HUES64 (cell line): Measurements from ENCODE around the gene SLC9A9.

Experiments
- H3K27ac ChIP-seq: 2 replicates; pipeline ENCODE4 v1.7.0; 2013; ENCODE audit warnings: low read depth, low read length, inconsistent platforms
- H3K27me3 ChIP-seq: 2 replicates; pipeline ENCODE4 v1.6.1; 2013; ENCODE audit warnings: mild to moderate bottlenecking, low read length; ENCODE audit not compliant: insufficient read depth
- H3K36me3 ChIP-seq: 2 replicates; pipeline ENCODE4 v1.6.1; 2013; ENCODE audit warnings: mild to moderate bottlenecking, low read length; ENCODE audit not compliant: insufficient read depth
- H3K4me1 ChIP-seq: 2 replicates; pipeline ENCODE4 v1.6.1; 2013; ENCODE audit warnings: mild to moderate bottlenecking, low read length, moderate library complexity; ENCODE audit not compliant: insufficient read depth
- H3K4me3 ChIP-seq: 2 replicates; pipeline ENCODE4 v1.5.1; 2013; ENCODE audit warnings: mild to moderate bottlenecking, low read length, moderate library complexity
- H3K9ac ChIP-seq: 2 replicates; pipeline ENCODE4 v1.6.1; 2013; ENCODE audit warnings: mild to moderate bottlenecking, low read depth, low read length
- H3K9me3 ChIP-seq: 2 replicates; pipeline ENCODE4 v1.6.1; 2013; ENCODE audit warnings: low read depth, low read length; ENCODE audit not compliant: insufficient read depth
- WGBS: fragments of 150-250, 120-280 bp; methylation state at CpG from one replicate; pipeline ENCODE4 v1.1.7; 2013; ENCODE audit warnings: missing lambda C conversion rate; 5-methylcytosine and 5-hydroxymethylcytosine counted together

The SLC9A9 gene

DNA sequence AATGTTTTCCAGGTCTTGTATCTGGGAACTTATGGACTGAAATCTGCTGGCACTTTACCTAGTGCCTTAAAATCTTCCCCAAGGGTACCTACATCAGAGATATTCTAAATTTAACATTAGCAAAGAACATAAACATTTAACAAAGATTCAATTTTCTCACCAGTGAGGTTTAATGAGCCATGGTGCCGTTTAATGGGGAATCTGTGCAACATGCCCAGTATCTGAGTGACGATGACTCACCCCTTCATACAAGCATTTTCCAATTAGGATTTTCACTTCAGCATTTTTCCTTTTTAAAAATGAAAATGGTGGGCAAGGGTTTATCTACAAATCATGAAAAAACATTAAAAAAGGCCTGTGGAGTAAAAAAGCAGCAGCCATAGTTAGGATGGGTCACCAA, 189.4 kb downstream of the SLC9A9 start:
- no peaks in the 10 kb centered on the region for H3K27me3 ChIP-seq
- WGBS, result 100% methylated on average over 2 of the region's 2 CpGs

DNA sequence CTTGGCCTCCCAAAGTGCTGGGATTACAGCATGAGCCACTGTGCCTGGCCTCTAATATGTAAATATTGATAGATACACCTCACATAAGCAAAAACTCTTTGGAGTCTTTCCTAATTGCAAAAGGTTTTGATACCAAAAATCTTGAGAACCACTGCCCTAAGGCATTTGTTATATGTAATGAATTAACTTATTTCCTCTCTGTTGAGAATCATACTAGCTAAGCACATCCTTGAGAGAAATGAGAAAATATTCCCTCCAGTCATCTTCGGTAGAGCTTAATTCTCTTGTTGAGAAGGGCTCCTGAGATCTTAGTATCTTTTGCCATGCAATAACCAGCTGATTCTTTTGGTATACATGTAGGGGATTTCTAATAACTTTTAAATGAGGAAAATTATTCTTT, 190.2 kb downstream of the SLC9A9 start:
- Histone ChIP-seq H3K4me1 (peaks cover 15% of the 10 kb centered on the region), H3K9ac (no peak overlapping the region), H3K36me3 (no peaks in the 10 kb centered on the region), H3K27me3 (no peaks in the 10 kb centered on the region), H3K4me3 (no peak overlapping the region), H3K27ac (no peak overlapping the region), H3K9me3 (peaks cover 5% of the 10 kb centered on the region)
- WGBS, result 100% methylated on average over 1 of the region's 1 CpG

More for the DNA sequence above, 189.4 kb downstream of the SLC9A9 start:
- Histone ChIP-seq H3K4me1 (peaks cover 15% of the 10 kb centered on the region), H3K9me3 (peaks cover 5% of the 10 kb centered on the region), H3K36me3 (no peaks in the 10 kb centered on the region), H3K9ac (no peak overlapping the region), H3K4me3 (no peak overlapping the region), H3K27ac (no peak overlapping the region)

- Histone ChIP-seq H3K27ac (no peak overlapping the region), H3K4me1 (peaks cover 15% of the 10 kb centered on the region), H3K36me3 (no peaks in the 10 kb centered on the region), H3K9ac (no peak overlapping the region), H3K9me3 (peaks cover 3% of the 10 kb centered on the region), H3K4me3 (no peak overlapping the region), H3K27me3 (no peaks in the 10 kb centered on the region)
Measured at GRCh38 chr3:143657391-143657790, 190.9 kb downstream of the SLC9A9 start.

DNA sequence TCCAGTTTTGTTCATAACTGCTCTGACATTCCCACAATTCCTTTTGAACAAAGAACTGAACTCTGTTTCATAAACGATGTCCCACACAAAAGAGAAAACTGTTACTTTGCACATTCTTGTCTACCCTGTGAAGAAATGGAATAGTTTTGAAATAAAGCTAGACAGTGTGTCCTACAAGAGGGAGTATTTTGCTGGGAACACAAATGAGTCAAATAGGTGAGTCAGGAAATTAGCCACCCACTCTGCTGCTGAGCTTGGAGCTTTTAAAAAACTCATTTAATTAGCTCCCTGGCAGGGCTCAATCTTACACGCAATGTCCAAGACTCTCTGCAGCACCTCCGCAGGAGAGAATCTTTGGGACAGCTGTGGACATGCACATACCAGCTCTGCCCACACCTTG, 193.4 kb downstream of the SLC9A9 start:
- Histone ChIP-seq H3K4me3 (no peak overlapping the region), H3K9me3 (no peaks in the 10 kb centered on the region), H3K27ac (no peak overlapping the region), H3K27me3 (no peaks in the 10 kb centered on the region), H3K9ac (no peak overlapping the region), H3K4me1 (peaks cover 15% of the 10 kb centered on the region), H3K36me3 (no peaks in the 10 kb centered on the region)
- WGBS, result 82% methylated on average over 3 of the region's 3 CpGs

DNA sequence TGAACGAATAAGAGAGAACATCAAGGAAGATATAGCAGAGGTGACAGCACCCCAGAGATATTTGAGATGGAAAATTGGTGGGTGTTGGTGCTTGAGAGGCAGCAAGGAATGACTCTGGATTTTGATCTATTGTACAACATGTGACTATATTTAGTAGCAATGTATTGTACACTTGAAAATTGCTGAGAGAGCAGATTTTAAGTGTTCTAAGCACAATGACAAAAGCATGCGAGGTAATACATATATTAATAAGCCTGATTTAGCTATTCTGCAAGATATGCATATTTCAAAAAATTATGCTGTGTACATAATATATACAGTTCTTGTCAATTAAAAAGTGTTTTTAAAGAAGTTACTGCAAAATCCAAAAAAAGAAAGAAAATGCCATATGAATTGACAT, 194.3 kb downstream of the SLC9A9 start:
- H3K4me1 ChIP-seq, result peaks cover 15% of the 10 kb centered on the region
- H3K27me3 ChIP-seq, result no peaks in the 10 kb centered on the region
- H3K9ac ChIP-seq, result no peak overlapping the region
- H3K9me3 ChIP-seq, result no peaks in the 10 kb centered on the region
- no peak overlapping the region for H3K4me3 ChIP-seq
- WGBS, result 95% methylated on average over 1 of the region's 2 CpGs
- H3K36me3 ChIP-seq, result no peaks in the 10 kb centered on the region
- no peak overlapping the region for H3K27ac ChIP-seq

DNA sequence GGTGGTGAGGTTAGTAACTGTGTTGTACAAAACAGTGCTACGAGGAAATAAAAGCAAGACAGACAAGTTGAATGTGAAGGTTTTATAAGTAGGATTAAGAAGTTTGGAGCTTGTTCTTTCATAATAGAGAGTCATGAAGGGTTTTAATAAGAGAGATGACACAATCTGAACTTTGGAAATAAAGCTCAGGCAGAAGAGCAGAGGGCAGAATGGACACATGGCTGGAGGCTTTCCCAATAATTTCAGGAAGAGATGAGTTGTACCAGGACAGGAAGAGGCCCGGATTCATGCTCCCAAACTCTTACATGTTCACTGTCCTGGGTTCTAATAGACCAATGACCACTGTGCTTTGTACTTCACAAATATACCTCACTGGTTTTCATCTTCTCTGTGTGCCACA, 194.8 kb downstream of the SLC9A9 start:
- Histone ChIP-seq H3K4me1 (peaks cover 15% of the 10 kb centered on the region), H3K4me3 (no peak overlapping the region), H3K36me3 (no peaks in the 10 kb centered on the region), H3K9me3 (no peaks in the 10 kb centered on the region), H3K27ac (no peak overlapping the region), H3K27me3 (no peaks in the 10 kb centered on the region), H3K9ac (no peak overlapping the region)
- 94% methylated on average over 2 of the region's 2 CpGs for WGBS

- H3K36me3 ChIP-seq, result no peaks in the 10 kb centered on the region
- peaks cover 11% of the 10 kb centered on the region for H3K4me1 ChIP-seq
- 95% methylated on average over 3 of the region's 3 CpGs for WGBS
- no peak overlapping the region for H3K9ac ChIP-seq
- H3K4me3 ChIP-seq, result no peak overlapping the region
- H3K27me3 ChIP-seq, result no peaks in the 10 kb centered on the region
- H3K9me3 ChIP-seq, result no peaks in the 10 kb centered on the region
- no peak overlapping the region for H3K27ac ChIP-seq
Measured at GRCh38 chr3:143652118-143652517, 196.2 kb downstream of the SLC9A9 start.

- no peaks in the 10 kb centered on the region for H3K27me3 ChIP-seq
- H3K27ac ChIP-seq, result no peak overlapping the region
- no peaks in the 10 kb centered on the region for H3K36me3 ChIP-seq
- no peaks in the 10 kb centered on the region for H3K4me1 ChIP-seq
- no peaks in the 10 kb centered on the region for H3K9me3 ChIP-seq
- 81% methylated on average over 1 of the region's 1 CpG for WGBS
- no peak overlapping the region for H3K4me3 ChIP-seq
- H3K9ac ChIP-seq, result no peak overlapping the region
Measured at GRCh38 chr3:143650827-143651226, 197.4 kb downstream of the SLC9A9 start.

DNA sequence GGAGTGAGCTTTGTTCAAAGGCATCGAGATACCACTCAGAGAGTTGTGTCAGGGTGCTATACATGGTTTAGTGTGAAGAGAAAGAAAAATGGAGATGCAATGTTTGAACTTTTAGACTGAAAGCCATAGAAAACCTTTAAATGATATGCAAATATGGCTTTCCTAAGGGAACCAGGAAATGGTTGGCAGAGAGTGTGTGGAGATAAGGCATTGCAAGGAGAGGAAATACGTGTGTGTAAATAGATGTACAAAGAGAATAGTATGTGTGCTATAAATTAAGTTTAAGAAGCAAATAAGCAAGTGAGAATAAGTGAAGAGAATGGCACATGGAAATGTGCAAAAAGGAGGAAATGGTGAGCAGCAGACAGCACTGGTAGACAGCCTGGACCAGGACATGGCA, 198.1 kb downstream of the SLC9A9 start:
- H3K4me1 ChIP-seq, result no peaks in the 10 kb centered on the region
- H3K9me3 ChIP-seq, result no peaks in the 10 kb centered on the region
- no peak overlapping the region for H3K4me3 ChIP-seq
- no peaks in the 10 kb centered on the region for H3K36me3 ChIP-seq
- H3K27ac ChIP-seq, result no peak overlapping the region
- H3K9ac ChIP-seq, result no peak overlapping the region
- WGBS, result 96% methylated on average over 2 of the region's 2 CpGs
- H3K27me3 ChIP-seq, result no peaks in the 10 kb centered on the region

- H3K27ac ChIP-seq, result no peak overlapping the region
- WGBS, result 80% methylated on average over 7 of the region's 7 CpGs
- no peaks in the 10 kb centered on the region for H3K27me3 ChIP-seq
- H3K36me3 ChIP-seq, result no peaks in the 10 kb centered on the region
- 0 out of 2 replicates have a peak, but pooled peaks cover 5% of the 10 kb centered on the region for H3K4me1 ChIP-seq
- H3K9me3 ChIP-seq, result no peaks in the 10 kb centered on the region
- H3K9ac ChIP-seq, result no peak overlapping the region
- no peak overlapping the region for H3K4me3 ChIP-seq
Measured at GRCh38 chr3:143648708-143649107, 199.6 kb downstream of the SLC9A9 start.

GRCh38 chr3:143648218-143648617, 200.1 kb downstream of the SLC9A9 start:
- WGBS, result 95% methylated on average over 14 of the region's 14 CpGs
- H3K9me3 ChIP-seq, result no peaks in the 10 kb centered on the region
- no peaks in the 10 kb centered on the region for H3K36me3 ChIP-seq
- H3K27me3 ChIP-seq, result no peaks in the 10 kb centered on the region
- H3K27ac ChIP-seq, result no peak overlapping the region
- H3K9ac ChIP-seq, result no peak overlapping the region
- H3K4me3 ChIP-seq, result no peak overlapping the region
- H3K4me1 ChIP-seq, result 0 out of 2 replicates have a peak, but pooled peaks cover 5% of the 10 kb centered on the region

- Histone ChIP-seq H3K36me3 (no peaks in the 10 kb centered on the region), H3K9ac (no peak overlapping the region), H3K27ac (no peak overlapping the region), H3K4me3 (no peak overlapping the region), H3K9me3 (no peaks in the 10 kb centered on the region), H3K27me3 (no peaks in the 10 kb centered on the region), H3K4me1 (0 out of 2 replicates have a peak, but pooled peaks cover 5% of the 10 kb centered on the region)
- 75% methylated on average over 4 of the region's 4 CpGs for WGBS
Measured at GRCh38 chr3:143644370-143645089, 203.7 kb downstream of the SLC9A9 start.
